Cardiac fibroblast (primary cell): ENCODE data around the gene STAG3.

ENCODE experiments used
- DNase-seq, 2 donors: peaks; one replicate each; pipeline versions ENCODE4 v3.0.0 to v3.0.0-alpha.2; 2010; ENCODE audit warnings: low read depth in 2 of 2
- H3K4me3 ChIP-seq, 2 donors: replicated peaks in 1 of 2; 1 replicate in 1 of 2; 2 replicates in 1 of 2; pipeline ENCODE4 v1.5.1; 2011; ENCODE audit warnings: low read depth in 2 of 2, low read length in 2 of 2, mild to moderate bottlenecking in 2 of 2, moderate library complexity in 1 of 2
- CTCF ChIP-seq: IDR thresholded peaks from one replicate; pipeline ENCODE4 v1.5.1; 2011; ENCODE audit warnings: low read depth, mild to moderate bottlenecking, low read length, inconsistent platforms

STAG3 gene

GRCh38 chr7:100170101-100170897, 7.4 kb upstream of the STAG3 start:
- H3K4me3 ChIP-seq, result no peak overlapping the region
- no peak for TF ChIP-seq CTCF
- DNase-seq, result no peak

- no peak for DNase-seq
- no peak for TF ChIP-seq CTCF
- H3K4me3 ChIP-seq, result peak overlapping the region; percentile 21 to 27
Observed at GRCh38 chr7:100171087-100171681, 6.5 kb upstream of the STAG3 start.

GRCh38 chr7:100171840-100172239, 5.9 kb upstream of the STAG3 start:
- no peak overlapping the region for H3K4me3 ChIP-seq
- no peak for DNase-seq
- TF ChIP-seq CTCF, result no peak

- TF ChIP-seq CTCF, result no peak
- DNase-seq, result no peak
- H3K4me3 ChIP-seq, result no peak overlapping the region
Observed at GRCh38 chr7:100173806-100174495, 3.8 kb upstream of the STAG3 start.

- no peak for DNase-seq
- TF ChIP-seq CTCF, result no peak
- no peak overlapping the region for H3K4me3 ChIP-seq
Observed at GRCh38 chr7:100174582-100174981, 3.1 kb upstream of the STAG3 start.

GRCh38 chr7:100175296-100175935, 2.3 kb upstream of the STAG3 start:
- no peak for DNase-seq
- no peak for TF ChIP-seq CTCF
- no peak overlapping the region for H3K4me3 ChIP-seq
